HG02759 (cell line): ENCODE data around the gene RASSF6.
"Not testable (repeated sequence)": the region's sequence is repeated elsewhere in the genome, so short reads cannot be mapped to it uniquely, and the experiment has no call there.

Source experiments
- ATAC-seq: cut with Tn5 transposase; IDR thresholded peaks from one replicate; pipeline ENCODE4 v1.9.1; 2021; ENCODE audit warnings: mild to moderate bottlenecking, moderate library complexity; ENCODE audit not compliant: unreplicated experiment

RASSF6 gene

DNA sequence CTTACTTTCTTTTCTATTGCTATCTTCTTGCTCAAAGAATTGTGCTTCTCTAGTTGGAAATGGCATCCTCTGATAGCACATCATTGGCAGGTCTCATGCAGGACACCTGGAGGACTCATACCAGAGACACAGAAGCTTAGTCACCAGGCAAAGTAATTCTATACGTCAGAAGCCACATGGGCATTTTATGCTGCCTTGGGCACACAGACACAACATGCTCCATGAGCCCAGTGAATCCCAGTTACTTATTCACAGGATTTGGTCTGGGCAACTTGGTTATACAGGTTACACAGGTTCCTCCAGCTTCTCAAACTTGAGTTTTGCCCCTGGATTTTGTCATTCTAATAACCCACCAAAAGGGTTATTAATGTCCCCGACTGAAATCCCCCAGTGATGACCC lies 7.1 kb downstream of the RASSF6 start:
- no peak for ATAC-seq

DNA sequence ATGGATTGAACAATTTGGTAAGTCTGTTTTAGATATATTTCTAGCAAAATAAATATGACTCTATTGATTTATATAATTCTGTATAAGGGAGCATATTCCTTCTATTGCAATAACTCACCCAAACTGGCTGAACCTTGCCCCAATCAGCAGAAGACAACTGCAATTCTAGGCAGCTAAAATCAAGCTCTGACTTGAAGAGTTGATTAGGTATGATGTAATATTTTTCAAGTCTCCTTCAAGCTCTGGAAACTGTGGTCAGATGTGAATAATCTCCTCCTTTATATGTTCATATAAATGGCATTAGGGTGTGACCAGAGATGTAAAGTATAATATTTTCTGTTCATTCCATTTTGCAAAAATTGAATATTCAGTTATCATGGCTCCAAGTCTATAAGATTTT lies 8.2 kb downstream of the RASSF6 start:
- ATAC-seq, result no peak

DNA sequence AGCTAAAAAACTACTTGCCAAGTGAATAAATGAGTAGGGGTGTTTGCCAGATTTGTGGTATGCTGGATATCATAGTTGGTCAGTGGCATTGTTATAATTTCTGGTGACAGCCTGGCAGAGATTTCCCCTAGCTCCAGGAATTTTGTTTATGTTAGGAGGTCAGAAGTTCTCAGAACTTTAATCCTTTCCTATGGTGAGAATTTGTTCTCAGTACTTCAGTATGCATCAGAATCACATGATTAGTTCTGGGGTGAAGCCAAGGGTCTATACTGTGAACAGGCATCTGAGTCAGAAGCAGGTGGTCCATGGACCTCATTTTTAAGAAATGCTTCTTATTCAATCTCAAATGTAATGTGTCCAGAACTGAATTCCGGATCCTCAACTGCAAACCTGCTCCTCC lies 10.5 kb downstream of the RASSF6 start:
- ATAC-seq, result no peak

DNA sequence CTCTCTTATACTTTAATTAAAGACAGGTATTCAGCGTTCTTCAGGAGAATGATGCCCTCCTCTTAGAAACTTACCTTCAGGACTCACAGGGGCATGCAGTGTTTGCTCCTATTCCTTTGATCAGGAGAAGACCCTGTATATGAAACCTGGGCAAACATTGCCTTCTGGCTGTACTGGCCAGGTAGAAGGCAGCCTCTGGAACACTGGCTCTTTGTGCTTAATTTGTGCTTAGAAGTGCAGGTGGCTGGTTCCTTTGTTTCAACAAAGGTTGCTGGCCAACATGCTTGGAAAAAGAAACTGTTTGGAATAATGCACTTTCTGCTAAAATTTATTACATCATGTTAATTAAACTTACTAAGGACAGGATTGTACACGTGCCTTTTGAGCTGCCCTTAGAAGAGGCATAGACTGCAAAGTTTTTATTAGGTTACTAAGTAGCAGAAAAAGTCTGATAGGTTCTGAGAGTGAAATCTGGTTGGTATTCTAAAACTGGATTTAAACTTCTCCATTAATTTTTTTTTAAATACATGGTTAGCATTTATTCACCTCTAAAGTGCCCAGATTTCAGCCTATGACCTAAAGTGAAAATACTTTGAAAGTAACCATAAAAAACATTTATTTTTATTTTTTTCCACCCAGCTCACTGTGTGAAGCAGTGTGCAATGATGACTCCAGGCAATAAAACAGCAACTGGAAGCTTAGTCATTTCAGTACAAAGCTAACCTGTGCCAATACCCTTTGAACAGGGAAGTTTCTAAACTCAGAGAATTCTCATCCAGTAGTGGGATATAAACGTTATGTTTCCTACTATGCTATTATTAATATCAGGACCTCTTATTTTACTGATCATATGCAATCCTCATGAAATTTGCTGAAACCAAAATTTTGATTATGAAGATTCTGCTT lies 11.3 kb downstream of the RASSF6 start:
- peak; percentile 24 for ATAC-seq

DNA sequence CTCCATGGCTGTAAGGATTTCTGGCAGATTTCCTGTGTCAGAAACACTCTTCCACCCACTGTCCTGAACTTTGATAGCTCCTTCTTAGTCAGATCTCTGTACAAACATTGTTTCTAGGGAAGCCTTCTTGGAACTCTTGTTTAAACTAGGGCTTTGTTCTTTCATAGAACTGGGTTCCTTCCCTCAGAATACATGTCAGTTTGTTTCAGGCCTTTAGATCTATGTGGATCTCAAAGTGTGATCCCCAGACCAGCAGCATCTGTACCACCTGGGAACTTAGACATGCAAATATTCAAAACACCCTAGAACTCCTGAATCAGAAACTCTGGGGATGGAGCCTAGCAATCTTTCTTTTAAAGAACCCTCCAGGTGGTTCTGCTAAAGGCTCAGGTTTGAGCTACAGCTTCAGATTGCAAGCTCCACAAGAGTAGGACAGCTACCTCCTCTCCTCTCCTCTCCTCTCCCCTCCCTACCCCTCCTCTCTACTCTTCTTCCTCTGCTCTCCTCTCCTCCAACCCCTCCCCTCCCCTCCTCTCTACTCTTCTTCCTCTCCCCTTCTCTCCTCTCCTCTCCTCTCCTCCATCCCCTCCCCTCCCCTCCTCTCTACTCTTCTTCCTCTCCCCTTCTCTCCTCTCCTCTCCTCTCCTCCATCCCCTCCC lies 12.7 kb downstream of the RASSF6 start:
- peak; percentile 20 for ATAC-seq

DNA sequence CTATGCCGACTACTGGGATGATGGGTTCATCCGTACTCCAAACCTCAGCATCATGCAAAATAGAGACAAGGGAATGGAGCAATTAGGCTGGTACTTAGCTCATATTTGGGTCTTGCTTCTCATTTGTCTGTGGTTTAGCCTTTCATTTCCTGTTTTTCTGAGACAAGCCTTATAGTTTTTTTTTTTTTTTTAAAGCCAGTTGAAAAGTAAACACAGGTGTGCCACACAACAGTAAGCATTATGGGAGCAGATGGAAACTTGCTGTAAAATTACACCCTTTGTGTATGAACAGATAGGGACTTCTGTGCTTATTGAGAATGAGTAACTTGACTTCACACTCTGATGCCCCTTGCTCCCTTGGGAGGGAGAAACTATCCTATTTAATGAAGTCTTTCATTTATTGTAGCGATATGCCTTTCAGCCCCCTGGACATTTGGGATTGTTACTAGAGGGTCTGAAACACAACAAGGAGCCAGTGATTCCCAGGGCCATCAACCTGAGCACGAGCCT lies 13.7 kb downstream of the RASSF6 start:
- peak; percentile 75 for ATAC-seq

DNA sequence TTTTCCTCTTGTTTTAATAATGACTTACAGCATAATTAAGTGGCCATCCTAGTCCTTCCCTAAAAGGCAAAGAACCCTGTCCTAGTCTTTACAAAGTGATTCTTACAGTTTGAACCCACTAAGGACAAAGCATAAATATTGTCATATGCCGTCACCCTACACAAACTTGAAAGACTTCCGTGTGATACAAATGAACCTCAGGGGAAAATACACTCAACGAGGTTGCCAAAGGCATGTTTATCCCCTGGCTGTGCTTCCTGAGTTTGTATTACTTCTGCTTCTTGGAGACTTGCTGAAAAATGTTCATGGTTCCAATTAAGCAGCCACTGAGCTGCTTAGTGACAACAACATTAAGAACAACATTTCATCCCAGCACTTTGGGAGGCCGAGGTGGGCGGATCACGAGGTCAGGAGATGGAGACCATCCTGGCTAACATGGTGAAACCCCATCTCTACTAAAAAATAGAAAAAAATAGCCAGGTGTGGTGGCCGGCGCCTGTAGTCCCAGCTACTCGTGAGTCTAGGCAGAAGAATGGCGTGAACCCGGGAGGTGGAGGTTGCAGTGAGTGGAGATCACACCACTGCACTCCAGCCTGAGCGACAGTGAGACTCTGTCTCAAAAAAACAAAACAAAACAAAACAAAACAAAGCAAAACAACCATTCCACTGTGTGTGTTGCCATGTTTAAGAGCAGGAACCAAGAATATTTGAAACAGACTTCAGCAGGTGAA lies 16.2 kb downstream of the RASSF6 start:
- no peak for ATAC-seq

DNA sequence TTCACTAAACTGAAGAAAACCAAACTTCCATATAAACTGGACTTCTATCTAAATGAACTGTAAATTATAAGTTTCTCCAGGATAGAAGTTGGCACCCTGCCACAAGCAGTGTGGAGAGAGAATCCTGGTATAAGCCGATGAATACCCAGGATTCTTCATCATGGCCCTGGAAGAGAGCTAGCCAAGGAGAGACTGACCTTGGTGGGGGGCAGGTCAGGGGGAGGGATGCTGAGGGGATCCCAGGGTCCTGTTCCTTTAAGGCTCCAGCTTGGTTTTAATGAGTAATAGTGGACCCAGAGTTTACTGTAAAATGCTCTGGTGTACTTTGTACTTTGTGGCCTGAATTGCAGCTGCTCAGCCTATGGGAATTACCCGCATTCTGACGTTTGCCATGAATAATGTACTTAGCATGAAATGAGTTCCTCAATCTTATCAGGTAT lies 16.9 kb downstream of the RASSF6 start:
- ATAC-seq, result peak; percentile 55

DNA sequence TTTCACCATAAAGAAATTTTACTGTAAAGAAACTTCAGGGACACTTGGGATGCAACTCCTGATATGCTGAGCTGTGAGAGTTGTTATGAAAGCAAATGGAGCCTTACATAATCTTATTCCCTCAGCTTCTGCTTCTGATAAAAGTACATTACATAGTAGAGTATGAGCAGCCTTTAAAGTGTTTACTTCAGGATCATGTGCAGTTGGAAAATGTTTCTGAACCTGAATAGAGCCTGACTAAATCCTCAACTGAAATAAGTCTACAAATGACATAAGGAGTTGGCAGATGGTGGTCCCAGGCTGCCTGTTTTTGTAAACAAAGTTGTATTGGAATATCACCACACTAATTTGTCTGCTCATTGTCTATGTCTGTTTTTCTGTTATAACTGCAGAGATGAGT lies 19.3 kb downstream of the RASSF6 start:
- no peak for ATAC-seq

DNA sequence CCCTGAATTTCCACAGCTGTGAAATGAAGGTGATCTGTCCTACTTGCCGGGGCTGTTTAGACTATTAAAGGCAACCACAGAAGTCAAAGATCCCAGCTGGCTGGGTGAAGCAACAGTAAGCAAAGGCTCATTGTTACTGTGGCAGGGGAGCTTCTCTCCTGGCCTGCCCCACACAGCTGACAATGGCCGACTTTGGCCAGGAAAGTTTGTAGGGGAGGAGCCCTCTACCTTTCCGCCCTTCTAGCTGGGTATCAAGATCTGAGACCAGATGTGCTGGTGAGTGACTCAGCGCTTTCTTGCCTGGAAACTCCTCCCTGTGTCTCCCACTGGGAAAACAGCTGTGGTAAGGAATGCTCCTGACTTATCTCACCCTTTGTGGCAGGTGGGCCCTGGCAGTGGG lies 21.1 kb downstream of the RASSF6 start:
- ATAC-seq, result no peak

DNA sequence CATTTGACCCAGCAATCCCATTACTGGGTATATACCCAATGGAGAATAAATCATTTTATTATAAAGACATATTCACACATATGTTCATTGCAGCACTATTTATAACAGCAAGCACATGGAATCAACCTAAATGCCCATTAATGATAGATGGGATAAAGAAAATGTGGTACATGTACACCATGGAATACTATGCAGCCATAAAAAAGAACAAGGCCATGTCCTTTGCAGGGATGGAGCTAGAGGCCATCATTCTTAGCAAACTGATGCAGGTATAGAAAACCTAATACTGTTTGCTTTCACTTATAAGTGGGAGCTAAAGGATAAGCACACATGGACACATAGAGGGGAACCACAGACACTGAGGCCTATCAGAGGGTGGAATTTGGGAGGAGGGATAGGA lies 22.6 kb downstream of the RASSF6 start:
- ATAC-seq, result no peak

DNA sequence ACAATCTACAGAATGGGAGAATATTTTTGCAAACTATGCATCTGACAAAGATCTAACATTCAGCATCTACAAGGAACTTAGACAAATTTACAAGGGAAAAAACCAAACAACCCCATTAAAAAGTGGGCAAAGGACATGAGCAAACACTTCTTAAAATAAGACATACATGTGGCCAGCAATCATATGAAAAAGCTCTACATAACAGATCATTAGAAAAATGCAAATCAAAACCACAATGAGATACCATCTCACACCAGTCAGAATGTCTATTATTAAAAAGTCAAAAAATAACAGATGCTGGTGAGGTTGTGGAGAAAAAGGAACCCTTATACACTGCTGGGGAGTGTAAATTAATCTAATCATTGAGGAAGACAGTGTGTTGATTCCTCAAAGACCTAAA lies 23.1 kb downstream of the RASSF6 start:
- not testable (repeated sequence) for ATAC-seq

DNA sequence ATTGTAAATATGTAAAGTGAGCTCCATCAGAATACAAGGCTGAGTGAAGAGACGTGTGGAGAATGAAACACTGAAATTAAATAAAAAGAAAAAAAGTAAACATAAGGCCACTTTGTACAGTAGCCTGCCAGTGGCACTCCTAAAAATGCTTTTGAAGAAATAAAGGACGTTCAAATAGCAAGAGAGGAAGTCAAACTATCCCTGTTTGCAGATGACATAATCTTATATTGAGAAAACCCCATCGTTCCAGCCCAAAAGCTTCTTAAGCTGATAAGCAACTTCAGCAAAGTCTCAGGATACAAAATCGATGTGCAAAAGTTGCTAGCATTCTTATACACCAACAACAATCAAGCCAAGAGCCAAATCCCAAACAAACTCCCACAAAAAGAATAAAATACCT lies 24.2 kb downstream of the RASSF6 start:
- ATAC-seq, result no peak

DNA sequence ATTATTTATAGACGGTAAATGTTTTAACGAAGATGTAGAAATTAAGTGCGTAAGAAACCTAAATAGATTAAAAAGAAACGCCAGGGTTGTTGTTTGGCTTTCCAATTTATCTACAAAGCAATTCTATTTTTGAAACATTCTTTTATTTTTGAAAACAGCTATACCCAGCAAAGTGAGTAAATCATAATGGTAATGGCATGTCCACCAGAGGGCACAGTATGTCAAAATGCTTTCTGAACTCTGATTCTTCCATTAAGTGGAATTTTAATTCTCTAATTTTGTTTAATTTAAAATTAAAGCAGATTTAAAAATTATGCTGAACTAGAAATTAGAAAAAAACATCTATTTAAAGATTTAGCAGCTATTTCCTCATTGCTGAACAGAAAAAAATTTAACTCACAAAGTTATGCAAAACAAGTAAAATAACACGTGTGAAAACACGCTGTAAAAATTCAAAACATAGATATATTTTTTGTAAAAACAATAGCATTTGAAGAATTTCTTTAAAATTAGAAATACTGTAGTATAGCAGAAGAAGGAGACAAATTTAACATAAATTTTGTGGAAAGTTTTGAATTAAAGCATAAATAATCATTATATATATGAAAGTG lies 26.5 kb downstream of the RASSF6 start:
- no peak for ATAC-seq

DNA sequence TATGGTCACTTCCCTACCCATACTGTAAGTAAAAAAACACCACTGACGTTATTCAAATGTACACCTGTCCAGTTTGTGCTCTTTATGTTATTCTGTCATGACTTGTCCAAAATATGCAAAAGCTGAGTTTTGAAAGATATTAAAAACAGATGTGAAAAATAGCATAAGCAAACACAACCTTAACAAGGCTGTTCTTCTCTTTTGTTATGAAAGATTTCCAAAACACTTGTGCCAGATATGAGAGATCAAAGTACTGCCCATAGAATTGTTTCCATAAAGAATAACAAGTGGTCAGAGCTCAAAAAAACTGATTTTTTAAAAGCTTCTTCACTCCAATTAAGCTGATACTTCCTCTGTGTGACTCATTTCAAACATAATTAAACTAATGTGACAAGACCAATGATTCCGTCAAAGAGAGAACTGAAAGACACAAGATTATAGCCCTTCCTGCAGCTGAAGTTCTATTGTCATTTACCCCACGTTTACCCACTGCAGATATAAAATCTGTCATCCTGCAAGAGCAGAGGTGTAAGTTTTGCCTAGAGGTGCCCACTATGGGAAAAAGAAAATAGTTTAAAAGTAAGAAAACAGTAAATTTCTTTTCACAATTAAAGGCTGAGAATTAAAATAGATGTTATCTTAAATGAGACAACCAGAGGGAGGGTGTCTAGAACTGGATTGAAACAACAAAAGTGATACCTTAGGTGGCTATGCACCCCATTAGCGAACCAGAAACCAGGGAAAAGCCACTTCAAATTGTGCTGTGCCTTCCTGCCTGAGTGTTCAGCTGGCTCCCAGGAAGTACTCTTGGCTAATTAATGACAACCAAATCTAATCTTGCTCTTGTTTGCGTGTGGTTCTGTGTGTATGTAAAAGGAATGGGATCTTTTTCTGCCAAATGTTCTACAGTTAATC lies 30.1 kb downstream of the RASSF6 start:
- ATAC-seq, result peak; percentile 93

DNA sequence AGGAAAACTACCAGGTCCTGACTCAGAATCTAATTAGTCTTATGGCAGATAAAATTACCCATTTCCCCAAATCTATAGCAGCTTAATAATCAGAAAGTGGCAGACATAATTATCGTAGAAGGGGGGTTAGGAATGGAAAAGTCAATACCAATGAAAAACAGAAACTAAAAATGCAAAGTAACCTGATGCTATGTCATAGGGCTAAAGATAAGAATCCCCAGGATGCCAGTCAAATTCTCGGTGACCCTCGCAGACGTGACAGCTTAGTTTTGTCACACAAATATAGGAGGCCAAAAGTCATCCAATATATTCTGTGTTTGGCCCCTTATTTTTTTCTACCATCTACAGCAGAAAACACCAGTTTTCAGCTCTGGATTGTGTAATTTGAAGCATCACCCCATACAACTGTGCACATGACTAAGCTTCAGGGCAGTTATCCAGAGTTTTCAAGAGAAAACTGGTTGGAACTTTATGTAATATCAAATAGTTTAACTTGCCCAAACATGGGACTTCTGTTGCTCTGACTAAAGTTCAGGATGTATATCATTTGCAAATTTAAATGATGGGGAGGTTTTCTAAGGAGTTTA lies 30.9 kb downstream of the RASSF6 start:
- peak; percentile 30 for ATAC-seq

DNA sequence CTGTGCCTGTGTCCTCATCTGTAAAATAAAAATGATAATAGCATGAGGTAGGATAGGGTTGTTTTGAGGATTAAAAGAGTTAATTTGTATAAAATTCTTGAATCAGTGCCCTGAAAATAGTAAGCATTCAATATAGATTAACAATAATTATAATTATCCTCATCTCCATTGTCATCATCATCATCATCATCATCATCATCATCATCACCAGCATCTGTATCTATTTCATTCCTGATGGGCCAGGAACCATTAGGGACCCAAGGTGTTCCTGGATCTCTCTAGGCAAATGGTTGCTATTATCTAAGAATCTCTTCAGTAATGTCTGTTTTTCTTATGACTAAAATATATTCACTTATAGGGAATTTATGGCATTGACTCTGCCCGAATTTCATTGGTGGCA lies 31.6 kb downstream of the RASSF6 start:
- ATAC-seq, result no peak

DNA sequence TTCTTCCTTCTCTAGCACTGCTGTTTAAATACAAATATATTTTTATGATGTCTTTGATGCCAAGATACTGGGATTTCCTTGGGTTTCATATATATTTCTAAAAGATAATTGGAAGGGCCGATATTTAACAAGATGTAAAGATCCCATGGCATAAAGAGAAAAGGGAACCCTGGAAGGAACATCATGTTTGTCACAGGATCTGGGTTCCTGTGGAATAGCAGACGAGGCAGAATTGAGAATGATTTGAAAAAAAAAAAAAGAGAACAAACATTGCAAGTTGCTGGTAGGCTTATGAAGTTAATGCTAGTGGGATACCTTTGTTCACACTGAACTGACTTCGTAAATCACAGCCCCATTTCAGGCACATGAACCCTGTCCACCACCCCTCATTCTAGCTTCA lies 33.6 kb downstream of the RASSF6 start:
- no peak for ATAC-seq

DNA sequence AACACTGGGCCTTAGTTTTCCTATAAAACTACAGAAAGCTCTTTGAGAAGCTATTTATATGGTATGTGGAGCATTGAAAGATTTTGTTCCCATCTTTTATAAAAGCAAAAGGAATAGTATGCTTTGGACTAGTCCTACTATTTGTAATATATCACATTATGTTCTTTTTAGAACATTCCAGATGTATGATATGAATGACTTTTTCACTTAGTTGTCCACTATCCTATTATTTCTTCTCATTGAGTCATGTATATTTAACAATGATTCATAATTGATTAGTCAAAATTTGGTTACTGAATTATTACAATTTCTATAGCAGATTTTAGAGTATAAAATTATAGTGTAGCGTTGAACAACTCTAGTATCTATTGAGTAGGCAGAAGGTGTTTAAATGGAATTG lies 34.2 kb downstream of the RASSF6 start:
- no peak for ATAC-seq

DNA sequence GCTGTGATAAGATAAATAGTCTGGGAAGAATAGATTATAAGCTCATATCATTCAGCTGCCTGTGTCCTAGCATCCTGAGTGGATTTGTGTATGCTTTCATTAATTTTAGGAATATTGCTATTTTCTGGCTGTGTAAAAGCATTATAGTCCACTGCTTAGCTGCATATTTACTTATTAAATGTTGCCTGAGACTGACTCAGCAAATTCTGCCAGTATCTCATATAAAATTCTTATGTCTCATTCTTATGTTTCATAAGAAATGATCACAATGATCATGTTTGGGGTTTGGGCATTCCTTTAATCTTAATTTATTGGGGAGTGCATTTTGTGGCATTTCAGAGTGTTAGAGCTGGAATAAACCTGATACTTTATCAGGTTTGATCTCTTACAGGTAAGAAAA lies 34.9 kb downstream of the RASSF6 start:
- ATAC-seq, result no peak
